ENCODE data around the gene MVP.

- TF ChIP-seq POLR2A (IDR thresholded peaks at IDR 0.05), result no peak
- no peak for TF ChIP-seq CTCF (IDR thresholded peaks at IDR 0.05 in 4 of 5, conservative IDR thresholded peaks at IDR 0.05 in 1 of 5)
Observed at GRCh38 chr16:29812754-29813643, 7.3 kb upstream of the MVP start.
